Activated naive CD8-positive, alpha-beta T cell treated with anti-CD3 and anti-CD28 coated beads, Interleukin-2, amount 50 U/mL, for 16 hours (primary cell): ENCODE measurements around the gene ADAMTS12.
"Not testable (repeated sequence)": the region's sequence is repeated elsewhere in the genome, so short reads cannot be mapped to it uniquely, and the experiment has no call there.

ENCODE experiments used
- DNase-seq: peaks from one replicate; pipeline ENCODE4 v3.0.0-alpha.2; 2020; ENCODE audit warnings: low read depth, low spot score

ADAMTS12 gene

GRCh38 chr5:33592245-33592644 lies 299.5 kb downstream of the ADAMTS12 start:
- no peak for DNase-seq

- peak; percentile 7 for DNase-seq
Observed at GRCh38 chr5:33588654-33589372, 303.0 kb downstream of the ADAMTS12 start.

DNA sequence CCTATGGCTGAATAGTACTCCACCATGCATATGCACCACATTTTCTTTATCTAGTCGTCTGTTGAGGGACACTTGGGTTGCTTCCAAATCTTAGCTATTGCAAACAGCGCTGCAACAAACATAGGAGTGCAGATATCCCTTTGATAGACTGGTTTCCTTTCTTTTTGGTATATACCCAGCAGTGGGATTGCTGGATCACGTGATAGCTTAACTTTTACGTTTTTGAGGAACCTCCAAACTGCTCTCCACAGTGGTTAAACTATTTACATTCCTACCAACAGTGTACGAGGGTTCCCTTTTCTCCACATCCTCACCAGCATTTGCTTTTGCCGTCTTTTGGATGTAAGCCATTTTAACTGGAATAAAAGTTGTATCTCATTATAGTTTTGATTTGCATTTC lies 308.5 kb downstream of the ADAMTS12 start:
- no peak for DNase-seq

- DNase-seq: no peak
Observed at GRCh38 chr5:33582417-33582816, 309.4 kb downstream of the ADAMTS12 start.

- DNase-seq: no peak
Observed at GRCh38 chr5:33579789-33580188, 312.0 kb downstream of the ADAMTS12 start.

GRCh38 chr5:33579152-33579551 lies 312.6 kb downstream of the ADAMTS12 start:
- DNase-seq: no peak

- DNase-seq: no peak
Observed at GRCh38 chr5:33576726-33577590, 314.8 kb downstream of the ADAMTS12 start.

- no peak for DNase-seq
Observed at GRCh38 chr5:33565324-33565723, 326.5 kb downstream of the ADAMTS12 start.

DNA sequence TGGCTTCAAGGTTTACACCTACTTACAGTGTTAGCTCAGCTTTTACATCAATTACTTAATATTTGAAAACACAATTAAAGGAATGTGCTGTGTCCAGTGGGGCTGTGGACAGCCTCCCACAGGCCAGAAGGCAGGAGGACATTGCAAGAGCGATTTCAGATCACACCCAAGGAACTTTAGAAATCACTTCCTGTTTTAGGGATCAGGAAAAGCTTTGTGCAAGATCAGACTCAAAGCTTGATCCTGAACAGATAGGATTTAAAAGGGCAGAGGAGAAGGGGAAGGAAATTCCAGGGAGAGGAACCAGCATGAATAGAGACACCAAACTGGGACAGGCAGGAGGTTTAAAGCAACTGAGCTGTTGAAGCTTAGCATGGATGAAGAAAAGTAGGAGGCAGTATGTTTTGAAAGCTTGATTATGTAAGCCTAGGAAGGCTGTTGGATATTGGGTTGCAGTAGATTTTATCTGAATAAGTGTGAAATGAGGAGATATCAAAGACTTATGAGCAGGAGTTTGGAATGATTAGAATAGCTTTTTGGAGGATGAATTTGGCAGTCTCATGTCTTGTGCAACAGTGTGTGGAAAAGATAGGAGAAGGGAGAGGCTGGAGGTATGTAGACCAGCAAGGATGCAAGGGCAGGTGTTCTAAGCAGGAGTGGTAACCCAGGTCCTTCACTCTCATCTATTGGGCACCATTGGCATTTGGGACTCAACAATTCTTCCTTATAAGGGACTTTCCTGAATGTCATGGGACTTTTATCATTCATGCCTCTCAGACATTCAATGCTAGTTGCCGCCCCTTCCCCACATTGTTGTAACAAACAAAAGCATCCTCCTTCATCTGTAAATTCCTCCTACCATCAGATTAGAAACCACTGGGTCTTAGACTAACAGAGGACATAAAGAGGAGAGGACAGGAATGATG lies 327.5 kb downstream of the ADAMTS12 start:
- no peak for DNase-seq

DNA sequence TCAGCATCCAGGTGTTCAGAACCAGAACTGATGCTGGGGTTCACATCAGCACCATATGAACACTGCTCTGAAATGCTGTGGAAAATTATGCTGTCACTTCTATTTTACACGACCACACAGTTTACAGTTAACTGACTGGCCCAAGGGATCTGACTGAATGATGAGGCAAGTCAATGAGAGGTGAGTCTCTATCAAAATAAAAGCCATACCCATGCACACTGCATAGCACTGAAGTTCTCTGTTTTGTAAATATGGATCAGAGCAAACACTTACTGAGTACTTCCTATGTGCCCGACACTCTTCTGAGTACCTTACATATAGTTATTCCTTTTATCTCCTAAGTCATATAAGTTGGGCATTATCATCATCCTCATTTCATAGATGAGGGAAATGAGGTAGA lies 328.3 kb downstream of the ADAMTS12 start:
- DNase-seq: no peak

- DNase-seq: no peak
Observed at GRCh38 chr5:33558489-33558888, 333.3 kb downstream of the ADAMTS12 start.

DNA sequence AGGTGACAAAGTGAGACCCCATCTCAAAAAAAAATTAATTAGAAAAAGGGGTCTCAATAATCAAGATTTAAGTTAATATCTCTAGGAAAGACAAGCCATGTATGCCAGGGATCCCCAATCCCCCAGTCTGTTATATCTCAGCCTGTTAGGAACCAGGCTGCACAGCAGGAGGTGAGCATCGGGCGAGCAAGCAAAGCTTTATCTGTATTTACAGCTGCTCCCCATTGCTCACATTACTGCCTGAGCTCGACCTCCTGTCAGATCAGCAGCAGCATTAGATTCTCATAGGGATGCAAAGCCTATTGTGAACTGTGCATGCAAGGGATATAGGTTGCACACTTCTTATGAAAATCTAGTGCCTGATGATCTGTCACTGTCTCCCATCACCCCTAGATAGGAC lies 334.2 kb downstream of the ADAMTS12 start:
- no peak for DNase-seq

DNA sequence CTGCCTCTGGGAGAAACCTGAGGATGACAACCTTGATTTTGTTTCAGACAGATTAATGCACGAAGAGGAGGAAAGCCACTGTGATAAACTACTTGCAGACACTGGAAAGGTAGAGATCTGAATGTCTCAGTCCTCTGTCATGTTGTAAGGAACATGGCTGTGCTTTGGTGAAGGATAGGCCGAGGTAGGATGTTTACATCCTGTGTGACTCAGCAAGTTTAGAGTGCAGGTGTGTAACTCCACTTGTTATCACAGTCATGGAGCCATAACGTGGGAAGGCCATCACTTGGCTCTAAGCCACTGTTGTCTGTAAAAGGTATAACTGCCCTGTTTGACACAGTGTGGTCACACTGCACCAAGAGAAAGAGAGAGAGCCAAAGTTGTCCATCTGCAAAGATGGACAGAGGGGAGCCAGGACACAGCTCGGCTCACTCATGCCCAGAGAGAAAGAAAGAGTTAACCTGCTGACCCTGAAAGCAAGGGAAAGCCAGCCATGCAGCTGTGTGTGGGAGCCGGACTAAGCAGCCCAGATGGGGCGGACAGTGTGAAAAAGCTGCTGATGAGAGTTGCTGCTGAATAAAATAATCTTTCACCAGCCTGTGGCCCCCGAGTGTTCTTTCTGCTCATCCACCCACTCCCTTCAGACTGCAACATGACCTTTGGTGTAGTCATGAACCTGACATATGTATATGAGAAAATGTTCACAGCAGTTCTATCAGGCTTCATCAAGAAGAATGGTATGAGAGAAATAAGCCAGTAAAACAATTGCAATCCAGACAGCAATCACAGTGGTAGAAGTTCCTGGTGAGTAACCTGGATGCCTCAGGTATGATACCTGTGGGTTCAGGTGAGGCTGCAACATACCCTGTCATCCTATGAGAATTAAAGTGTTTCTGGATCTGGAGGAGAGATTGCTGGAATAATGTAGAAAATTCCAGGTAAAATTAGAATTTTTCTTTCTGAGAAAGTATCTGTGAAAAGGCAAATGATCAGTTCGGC lies 335.2 kb downstream of the ADAMTS12 start:
- DNase-seq: no peak

GRCh38 chr5:33549982-33550567 lies 341.7 kb downstream of the ADAMTS12 start:
- no peak for DNase-seq

DNA sequence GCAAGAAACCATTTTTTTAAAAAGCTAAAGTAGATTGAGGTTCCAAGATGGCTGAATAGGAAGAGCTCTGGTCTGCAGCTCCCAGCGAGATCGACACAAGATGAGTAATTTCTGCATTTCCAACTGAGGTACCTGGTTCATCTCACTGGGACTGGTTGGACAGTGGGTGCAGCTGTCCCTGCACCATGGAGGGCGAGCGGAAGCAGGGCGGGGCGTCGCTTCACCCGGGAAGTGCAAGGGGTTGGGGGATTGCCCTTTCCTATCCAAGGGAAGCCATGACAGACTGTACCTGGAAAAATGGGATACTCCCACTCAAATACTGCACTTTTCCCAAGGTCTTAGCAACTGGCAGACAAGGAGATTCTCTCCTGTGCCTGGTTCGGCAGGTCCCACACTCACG lies 352.0 kb downstream of the ADAMTS12 start:
- DNase-seq: not testable (repeated sequence)

- no peak for DNase-seq
Observed at GRCh38 chr5:33539212-33539611, 352.6 kb downstream of the ADAMTS12 start.

GRCh38 chr5:33538201-33538600 lies 353.6 kb downstream of the ADAMTS12 start:
- no peak for DNase-seq

- DNase-seq: no peak
Observed at GRCh38 chr5:33537240-33537639, 354.6 kb downstream of the ADAMTS12 start.

DNA sequence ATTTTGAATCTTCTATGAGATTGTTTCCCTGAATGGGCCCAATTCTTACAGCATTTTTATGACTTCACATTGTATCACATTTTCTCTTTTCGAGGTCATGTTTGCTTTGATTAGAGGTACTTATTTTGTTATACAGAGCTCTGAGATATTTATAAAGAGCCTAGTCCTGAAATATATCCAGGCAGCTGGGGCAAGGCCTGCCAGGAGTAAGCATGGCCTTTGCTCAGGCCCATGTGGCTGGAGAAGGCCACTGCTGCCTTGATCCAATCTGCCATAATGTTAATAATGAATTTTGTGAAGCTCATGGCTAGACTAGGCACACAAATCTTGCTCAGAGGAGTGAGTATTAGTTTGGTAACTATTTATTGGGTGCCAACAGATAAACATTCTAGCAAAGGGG lies 355.0 kb downstream of the ADAMTS12 start:
- DNase-seq: no peak

- no peak for DNase-seq
Observed at GRCh38 chr5:33531824-33532223, 360.0 kb downstream of the ADAMTS12 start.

DNA sequence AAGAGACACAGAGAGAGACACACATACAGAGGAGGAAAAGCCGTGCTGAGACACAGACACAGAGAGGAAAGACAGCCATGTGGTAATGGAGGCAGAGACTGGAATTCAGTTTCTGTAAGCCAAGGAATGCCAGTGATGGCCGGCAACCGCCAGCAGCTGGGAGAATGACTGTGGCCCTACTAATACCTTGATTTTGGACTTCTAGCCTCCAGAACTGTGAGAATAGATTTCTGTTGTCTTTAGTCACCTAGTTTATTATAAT lies 360.8 kb downstream of the ADAMTS12 start:
- no peak for DNase-seq
